ENCODE measurements around the gene PFN3. TPM values are rescaled to one million over a fixed set of nuclear protein-coding genes. Genes with fewer than 3 reads are reported as not detected.

PFN3 gene
- total and polyA plus RNA-seq, 9 donors = not detected

GRCh38 chr5:177396807-177397206, 3.7 kb downstream of the PFN3 start:
- Histone ChIP-seq H3K9me3 (no peaks in the 10 kb centered on the region), H3K4me3 (no peak overlapping the region), H3K27ac (no peak overlapping the region), H3K36me3 (no peaks in the 10 kb centered on the region), H3K4me1 (ENCODE audit: insufficient read depth) (peaks cover 3% of the 10 kb centered on the region), H3K27me3 (peaks cover 7% of the 10 kb centered on the region)
- intact Hi-C loops (cut with DNase I) = no loop called here
- no peak for DNase-seq
- 81 to 87% (median 87%) methylated on average over 10 of the region's 10 CpGs for WGBS, 3 donors
- TF ChIP-seq CTCF (IDR thresholded peaks at IDR 0.05) (no peak), EP300 (IDR thresholded peaks at IDR 0.05) (no peak)

- H3K27me3 ChIP-seq = peaks cover 5% of the 10 kb centered on the region
- 30 to 70% (median 58%) methylated on average over 8 of the region's 8 CpGs for WGBS, 3 donors
- intact Hi-C loops (cut with DNase I) = no loop called here
- peaks cover 3% of the 10 kb centered on the region for H3K4me1 ChIP-seq (ENCODE audit: insufficient read depth)
- TF ChIP-seq CTCF (IDR thresholded peaks at IDR 0.05) (no peak), EP300 (IDR thresholded peaks at IDR 0.05) (no peak), POLR2A (IDR thresholded peaks at IDR 0.05) (no peak)
- DNase-seq = no peak
- no peak overlapping the region for H3K27ac ChIP-seq
- H3K36me3 ChIP-seq = no peaks in the 10 kb centered on the region
- no peak overlapping the region for H3K4me3 ChIP-seq
- no peaks in the 10 kb centered on the region for H3K9me3 ChIP-seq
These were observed 4.4 kb downstream of the PFN3 start for GRCh38 chr5:177396078-177396477.

- intact Hi-C loops (cut with DNase I) = loop anchor here in 2 of 4 donors (5.0 kb wide), 2 partner anchors 58 to 108 kb away; no protein-coding TSS in a partner anchor
- H3K4me1 ChIP-seq (ENCODE audit: insufficient read depth) = no peaks in the 10 kb centered on the region
- WGBS, 3 donors = 62 to 67% (median 65%) methylated on average over 5 of the region's 5 CpGs
- H3K36me3 ChIP-seq = no peaks in the 10 kb centered on the region
- H3K4me3 ChIP-seq = no peak overlapping the region
- DNase-seq = no peak
- peaks cover 4% of the 10 kb centered on the region for H3K27me3 ChIP-seq
- H3K27ac ChIP-seq = no peak overlapping the region
- TF ChIP-seq POLR2A (IDR thresholded peaks at IDR 0.05) (no peak), CTCF (IDR thresholded peaks at IDR 0.05) (no peak), EP300 (IDR thresholded peaks at IDR 0.05) (no peak)
- H3K9me3 ChIP-seq = no peaks in the 10 kb centered on the region
These were observed 6.5 kb downstream of the PFN3 start for GRCh38 chr5:177393990-177394389.

GRCh38 chr5:177393206-177393765, 7.2 kb downstream of the PFN3 start:
- no peaks in the 10 kb centered on the region for H3K36me3 ChIP-seq
- no peak for DNase-seq
- 73 to 81% (median 79%) methylated on average over 1 of the region's 1 CpG for WGBS, 3 donors
- peaks cover under 1% of the 10 kb centered on the region for H3K27me3 ChIP-seq
- TF ChIP-seq CTCF (IDR thresholded peaks at IDR 0.05) (no peak), EP300 (IDR thresholded peaks at IDR 0.05) (no peak), POLR2A (IDR thresholded peaks at IDR 0.05) (no peak)
- no peak overlapping the region for H3K27ac ChIP-seq
- H3K4me3 ChIP-seq = no peak overlapping the region
- intact Hi-C loops (cut with DNase I) = loop anchor here in 2 of 4 donors (5.0 kb wide), 2 partner anchors 59 to 109 kb away; no protein-coding TSS in a partner anchor
- H3K4me1 ChIP-seq (ENCODE audit: insufficient read depth) = no peaks in the 10 kb centered on the region
- H3K9me3 ChIP-seq = no peaks in the 10 kb centered on the region

All from ovary (tissue), 9 donors.